ENCODE results near the gene API5.
"Not testable (repeated sequence)": the region's sequence is repeated elsewhere in the genome, so short reads cannot be mapped to it uniquely, and the experiment has no call there.

API5 gene

GRCh38 chr11:43316451-43316850 lies 4.7 kb downstream of the API5 start:
- Histone ChIP-seq H3K36me3 (ENCODE audit: control insufficient read depth, insufficient read depth, low read length) (no peaks in the 10 kb centered on the region), H3K9ac (ENCODE audit: low read length) (no peak overlapping the region), H3K4me3 (ENCODE audit: low read length) (no peak overlapping the region), H3K9me3 (ENCODE audit: control insufficient read depth, low read length) (no peaks in the 10 kb centered on the region), H3K4me1 (ENCODE audit: control insufficient read depth, insufficient read depth, low read length) (peaks cover 12% of the 10 kb centered on the region), H3K27me3 (ENCODE audit: control insufficient read depth, insufficient read depth, low read length) (no peaks in the 10 kb centered on the region)

GRCh38 chr11:43327987-43328386 lies 16.2 kb downstream of the API5 start:
- H3K36me3 ChIP-seq (ENCODE audit: control insufficient read depth, insufficient read depth, low read length): no peaks in the 10 kb centered on the region
- H3K9me3 ChIP-seq (ENCODE audit: control insufficient read depth, low read length): no peaks in the 10 kb centered on the region
- H3K27me3 ChIP-seq (ENCODE audit: control insufficient read depth, insufficient read depth, low read length): no peaks in the 10 kb centered on the region
- H3K4me1 ChIP-seq (ENCODE audit: control insufficient read depth, insufficient read depth, low read length): no peaks in the 10 kb centered on the region
- no peak overlapping the region for H3K9ac ChIP-seq (ENCODE audit: low read length)
- H3K4me3 ChIP-seq (ENCODE audit: low read length): no peak overlapping the region

- Histone ChIP-seq H3K9me3 (ENCODE audit: control insufficient read depth, low read length) (no peaks in the 10 kb centered on the region), H3K36me3 (ENCODE audit: control insufficient read depth, insufficient read depth, low read length) (no peaks in the 10 kb centered on the region), H3K4me1 (ENCODE audit: control insufficient read depth, insufficient read depth, low read length) (no peaks in the 10 kb centered on the region), H3K4me3 (ENCODE audit: low read length) (no peak overlapping the region), H3K9ac (ENCODE audit: low read length) (no peak overlapping the region), H3K27me3 (ENCODE audit: control insufficient read depth, insufficient read depth, low read length) (no peaks in the 10 kb centered on the region)
These were observed 16.7 kb downstream of the API5 start for GRCh38 chr11:43328482-43328881.

GRCh38 chr11:43341159-43341558 lies 29.4 kb downstream of the API5 start:
- Histone ChIP-seq H3K4me1 (ENCODE audit: control insufficient read depth, insufficient read depth, low read length) (no peaks in the 10 kb centered on the region), H3K27me3 (ENCODE audit: control insufficient read depth, insufficient read depth, low read length) (no peaks in the 10 kb centered on the region), H3K9ac (ENCODE audit: low read length) (no peak overlapping the region), H3K36me3 (ENCODE audit: control insufficient read depth, insufficient read depth, low read length) (peaks cover 6% of the 10 kb centered on the region), H3K9me3 (ENCODE audit: control insufficient read depth, low read length) (no peaks in the 10 kb centered on the region), H3K4me3 (ENCODE audit: low read length) (no peak overlapping the region)

GRCh38 chr11:43351426-43351825 lies 39.6 kb downstream of the API5 start:
- not testable (repeated sequence) for H3K4me3 ChIP-seq (ENCODE audit: low read length)

GRCh38 chr11:43354311-43354710 lies 42.5 kb downstream of the API5 start:
- H3K9me3 ChIP-seq (ENCODE audit: control insufficient read depth, low read length): no peaks in the 10 kb centered on the region
- H3K9ac ChIP-seq (ENCODE audit: low read length): no peak overlapping the region
- H3K27me3 ChIP-seq (ENCODE audit: control insufficient read depth, insufficient read depth, low read length): no peaks in the 10 kb centered on the region
- no peak overlapping the region for H3K4me3 ChIP-seq (ENCODE audit: low read length)
- H3K36me3 ChIP-seq (ENCODE audit: control insufficient read depth, insufficient read depth, low read length): no peaks in the 10 kb centered on the region
- no peaks in the 10 kb centered on the region for H3K4me1 ChIP-seq (ENCODE audit: control insufficient read depth, insufficient read depth, low read length)

More at GRCh38 chr11:43351426-43351825, 39.6 kb downstream of the API5 start:
- H3K36me3 ChIP-seq (ENCODE audit: control insufficient read depth, insufficient read depth, low read length); H3K4me1 ChIP-seq (ENCODE audit: control insufficient read depth, insufficient read depth, low read length); H3K9me3 ChIP-seq (ENCODE audit: control insufficient read depth, low read length); H3K27me3 ChIP-seq (ENCODE audit: control insufficient read depth, insufficient read depth, low read length); H3K9ac ChIP-seq (ENCODE audit: low read length): not testable (repeated sequence)

GRCh38 chr11:43356336-43356735 lies 44.5 kb downstream of the API5 start:
- Histone ChIP-seq H3K27me3 (ENCODE audit: control insufficient read depth, insufficient read depth, low read length) (no peaks in the 10 kb centered on the region), H3K36me3 (ENCODE audit: control insufficient read depth, insufficient read depth, low read length) (no peaks in the 10 kb centered on the region)

GRCh38 chr11:43358279-43358800 lies 46.5 kb downstream of the API5 start:
- H3K4me3 ChIP-seq (ENCODE audit: low read length): peak overlapping the region; percentile 93
- peak overlapping the region; percentile 90 for H3K9ac ChIP-seq (ENCODE audit: low read length)
- no peaks in the 10 kb centered on the region for H3K27me3 ChIP-seq (ENCODE audit: control insufficient read depth, insufficient read depth, low read length)
- H3K4me1 ChIP-seq (ENCODE audit: control insufficient read depth, insufficient read depth, low read length): peaks cover 6% of the 10 kb centered on the region
- H3K36me3 ChIP-seq (ENCODE audit: control insufficient read depth, insufficient read depth, low read length): no peaks in the 10 kb centered on the region
- H3K9me3 ChIP-seq (ENCODE audit: control insufficient read depth, low read length): no peaks in the 10 kb centered on the region

More at GRCh38 chr11:43356336-43356735, 44.5 kb downstream of the API5 start:
- Histone ChIP-seq H3K4me1 (ENCODE audit: control insufficient read depth, insufficient read depth, low read length) (peaks cover 6% of the 10 kb centered on the region), H3K4me3 (ENCODE audit: low read length) (no peak overlapping the region), H3K9ac (ENCODE audit: low read length) (no peak overlapping the region), H3K9me3 (ENCODE audit: control insufficient read depth, low read length) (no peaks in the 10 kb centered on the region)

GRCh38 chr11:43358801-43359421 lies 47.1 kb downstream of the API5 start, which contains the start of gene TTC17:
Gene TTC17 (plus strand): TSS chr11:43358920. CDS start chr11:43358955, 35 bp downstream.
- H3K27me3 ChIP-seq (ENCODE audit: control insufficient read depth, insufficient read depth, low read length): no peaks in the 10 kb centered on the region
- H3K36me3 ChIP-seq (ENCODE audit: control insufficient read depth, insufficient read depth, low read length): no peaks in the 10 kb centered on the region
- H3K4me3 ChIP-seq (ENCODE audit: low read length): peak within 1 kb of the TSS; percentile 93
- H3K9me3 ChIP-seq (ENCODE audit: control insufficient read depth, low read length): no peaks in the 10 kb centered on the region
- H3K9ac ChIP-seq (ENCODE audit: low read length): peak within 1 kb of the TSS; percentile 90
- peaks cover 6% of the 10 kb centered on the region for H3K4me1 ChIP-seq (ENCODE audit: control insufficient read depth, insufficient read depth, low read length)

GRCh38 chr11:43359422-43359818 lies 47.6 kb downstream of the API5 start:
- Histone ChIP-seq H3K9ac (ENCODE audit: low read length) (peak overlapping the region; percentile 90), H3K4me3 (ENCODE audit: low read length) (peak overlapping the region; percentile 93), H3K9me3 (ENCODE audit: control insufficient read depth, low read length) (no peaks in the 10 kb centered on the region), H3K36me3 (ENCODE audit: control insufficient read depth, insufficient read depth, low read length) (no peaks in the 10 kb centered on the region), H3K4me1 (ENCODE audit: control insufficient read depth, insufficient read depth, low read length) (peaks cover 6% of the 10 kb centered on the region), H3K27me3 (ENCODE audit: control insufficient read depth, insufficient read depth, low read length) (no peaks in the 10 kb centered on the region)

GRCh38 chr11:43360361-43361032 lies 48.7 kb downstream of the API5 start:
- Histone ChIP-seq H3K9me3 (ENCODE audit: control insufficient read depth, low read length) (no peaks in the 10 kb centered on the region), H3K36me3 (ENCODE audit: control insufficient read depth, insufficient read depth, low read length) (no peaks in the 10 kb centered on the region), H3K4me3 (ENCODE audit: low read length) (no peak overlapping the region), H3K4me1 (ENCODE audit: control insufficient read depth, insufficient read depth, low read length) (peaks cover 6% of the 10 kb centered on the region), H3K9ac (ENCODE audit: low read length) (no peak overlapping the region), H3K27me3 (ENCODE audit: control insufficient read depth, insufficient read depth, low read length) (no peaks in the 10 kb centered on the region)

- Histone ChIP-seq H3K27me3 (ENCODE audit: control insufficient read depth, insufficient read depth, low read length) (no peaks in the 10 kb centered on the region), H3K36me3 (ENCODE audit: control insufficient read depth, insufficient read depth, low read length) (no peaks in the 10 kb centered on the region), H3K9ac (ENCODE audit: low read length) (no peak overlapping the region), H3K4me3 (ENCODE audit: low read length) (no peak overlapping the region), H3K9me3 (ENCODE audit: control insufficient read depth, low read length) (no peaks in the 10 kb centered on the region), H3K4me1 (ENCODE audit: control insufficient read depth, insufficient read depth, low read length) (peaks cover 15% of the 10 kb centered on the region)
These were observed 54.9 kb downstream of the API5 start for GRCh38 chr11:43366677-43367076.
